AG04449 (cell line): Measurements from ENCODE around the gene MRE11.
A peak's percentile ranks its signal among the peaks of the same experiment; 100 is the strongest.

Experiments used
- CTCF ChIA-PET: fragments of 350-600 bp; formaldehyde crosslinking; extraction: SDS; loops from one replicate; lab custom pipeline; 2021; ENCODE audit warnings: antibody characterized with exemption; lab: Yijun Ruan, JAX
- POLR2A ChIA-PET: fragments of 400-600, 350-600 bp; formaldehyde crosslinking; extraction: SDS; loops from one replicate; lab custom pipeline; 2020; ENCODE audit warnings: antibody characterized with exemption, inconsistent platforms; lab: Yijun Ruan, JAX
- DNase-seq: peaks from one replicate; pipeline ENCODE4 v3.0.0-alpha.2; 2010; ENCODE audit warnings: low read depth, low spot score
- H3K4me3 ChIP-seq: 2 replicates; pipeline ENCODE4 v1.5.1; 2011; ENCODE audit warnings: low read depth, mild to moderate bottlenecking, control low read depth, low read length
- TF ChIP-seq, protein P1 (sequence below): IDR thresholded peaks from one replicate; pipeline ENCODE4 v1.5.1; 2011; ENCODE audit warnings: mild to moderate bottlenecking, moderate library complexity, low read length, control low read depth, inconsistent platforms; ENCODE audit not compliant: insufficient read depth; ENCODE audit errors: missing control alignments

Gene MRE11

DNA sequence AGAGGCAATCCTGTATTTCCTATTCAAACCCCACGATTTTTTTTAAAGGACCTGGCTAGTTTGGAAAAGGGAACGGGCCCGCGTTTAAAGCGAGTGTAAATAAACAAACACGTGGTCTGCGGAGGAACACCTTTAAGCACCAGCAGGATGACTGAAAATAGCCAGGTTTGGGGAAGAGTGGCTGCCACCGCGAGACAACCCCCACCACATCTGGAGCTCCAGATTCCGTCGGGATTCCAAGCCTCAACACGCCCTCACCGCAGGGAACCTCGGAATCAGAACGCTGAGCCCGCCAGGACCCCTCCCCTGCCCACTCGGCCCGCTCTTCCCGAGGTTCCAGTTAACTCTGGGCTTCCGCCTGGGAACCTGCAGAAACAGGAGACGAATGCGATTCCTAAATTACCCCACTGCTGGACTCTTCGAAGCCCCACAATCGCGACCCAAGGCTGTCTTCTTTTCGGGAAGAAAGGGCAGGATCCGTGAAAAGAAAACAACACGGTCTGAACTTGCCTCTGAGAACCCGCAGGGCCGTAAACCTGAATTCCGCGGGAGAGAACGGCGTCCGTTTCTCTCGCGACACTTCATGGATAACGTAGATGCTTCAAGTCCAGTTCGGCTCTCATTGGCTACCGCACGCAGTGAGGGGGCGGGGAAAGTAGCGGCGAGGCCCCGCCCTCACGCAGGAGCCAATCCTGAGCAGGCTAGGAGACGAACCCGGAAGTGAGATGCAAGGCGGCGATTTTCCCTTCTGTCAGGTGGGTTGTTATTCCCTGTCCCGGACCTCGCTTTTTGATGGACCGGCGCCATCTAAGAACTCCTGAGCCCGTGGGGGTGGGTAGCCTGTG, at the start of gene MRE11, which contains the start of gene ANKRD49:
MRE11 (minus strand) TSS at position 564 of the 845 bp plus-strand sequence. CDS start 1,043 bp downstream, outside the sequence.
ANKRD49 (plus strand) TSS at position 704 of the 845 bp plus-strand sequence. CDS start 2,710 bp downstream, outside the sequence.
- TF ChIP-seq, protein P1, sequence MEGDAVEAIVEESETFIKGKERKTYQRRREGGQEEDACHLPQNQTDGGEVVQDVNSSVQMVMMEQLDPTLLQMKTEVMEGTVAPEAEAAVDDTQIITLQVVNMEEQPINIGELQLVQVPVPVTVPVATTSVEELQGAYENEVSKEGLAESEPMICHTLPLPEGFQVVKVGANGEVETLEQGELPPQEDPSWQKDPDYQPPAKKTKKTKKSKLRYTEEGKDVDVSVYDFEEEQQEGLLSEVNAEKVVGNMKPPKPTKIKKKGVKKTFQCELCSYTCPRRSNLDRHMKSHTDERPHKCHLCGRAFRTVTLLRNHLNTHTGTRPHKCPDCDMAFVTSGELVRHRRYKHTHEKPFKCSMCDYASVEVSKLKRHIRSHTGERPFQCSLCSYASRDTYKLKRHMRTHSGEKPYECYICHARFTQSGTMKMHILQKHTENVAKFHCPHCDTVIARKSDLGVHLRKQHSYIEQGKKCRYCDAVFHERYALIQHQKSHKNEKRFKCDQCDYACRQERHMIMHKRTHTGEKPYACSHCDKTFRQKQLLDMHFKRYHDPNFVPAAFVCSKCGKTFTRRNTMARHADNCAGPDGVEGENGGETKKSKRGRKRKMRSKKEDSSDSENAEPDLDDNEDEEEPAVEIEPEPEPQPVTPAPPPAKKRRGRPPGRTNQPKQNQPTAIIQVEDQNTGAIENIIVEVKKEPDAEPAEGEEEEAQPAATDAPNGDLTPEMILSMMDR = no peak
- ChIA-PET CTCF (interaction anchor here (1.0 to 2.4 kb wide), 5 partner anchors 10 to 598 kb away, joined by 3 to 12 read pairs (median 4); no protein-coding TSS in a partner anchor), POLR2A (no interaction called here)
- peak within 1 kb of the TSS; percentile 88 for H3K4me3 ChIP-seq
- DNase-seq = peak; percentile 81

DNA sequence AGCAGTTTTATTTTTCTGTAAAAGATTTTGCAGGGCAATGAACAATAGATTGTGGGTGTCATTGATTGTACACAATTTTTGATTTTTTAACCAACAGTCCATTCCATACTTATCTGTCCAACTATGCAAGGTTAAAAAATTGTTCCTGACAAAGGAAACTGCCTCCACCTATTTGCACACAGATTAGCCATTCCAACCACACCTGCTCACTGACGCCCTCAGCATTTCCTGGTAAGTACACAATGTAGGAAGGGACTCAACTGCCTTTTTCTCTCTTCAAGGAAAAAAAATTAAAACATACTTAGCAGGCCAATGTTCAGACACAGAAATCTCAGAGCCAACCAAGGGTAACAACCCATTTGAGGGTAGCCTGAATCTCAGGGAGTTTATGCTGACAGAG, 45.8 kb upstream of the MRE11 start:
- no peak overlapping the region for H3K4me3 ChIP-seq
- CTCF ChIA-PET = interaction anchor here (1.0 to 1.3 kb wide), 2 partner anchors 14 to 64 kb away, joined by 3 to 4 read pairs; no protein-coding TSS in a partner anchor
- POLR2A ChIA-PET = no interaction called here
- DNase-seq = no peak
- TF ChIP-seq, protein P1 = no peak

DNA sequence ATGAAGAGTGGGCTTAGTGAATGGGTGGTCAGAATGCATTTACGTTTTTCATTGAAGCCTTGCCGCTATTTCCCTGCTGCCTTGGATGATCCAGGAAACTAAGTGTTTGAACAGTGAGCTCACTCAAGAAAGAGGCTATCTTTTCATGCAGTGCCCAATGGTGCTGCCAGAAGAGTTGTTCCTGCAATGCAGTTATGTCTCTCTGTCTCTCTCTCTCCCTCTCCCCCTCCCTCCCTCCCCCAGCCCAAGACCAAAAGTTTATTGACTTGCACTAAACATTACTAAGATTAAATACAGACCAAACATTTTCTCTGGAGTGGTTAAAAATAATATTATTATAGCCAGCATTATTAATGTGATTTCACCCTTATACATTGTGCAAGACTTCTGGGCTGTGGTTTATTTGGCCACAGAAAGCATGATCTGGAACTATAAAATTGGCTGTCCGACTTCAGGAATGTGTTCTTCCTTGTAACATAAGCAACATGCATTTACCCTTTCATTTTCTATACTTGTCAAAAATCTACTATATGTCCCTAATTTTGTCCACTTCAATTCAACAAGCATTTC, 43.5 kb upstream of the MRE11 start:
- POLR2A ChIA-PET = no interaction called here
- no peak overlapping the region for H3K4me3 ChIP-seq
- TF ChIP-seq, protein P1 = no peak
- DNase-seq = peak; percentile 70
- CTCF ChIA-PET = interaction anchor here (0.8 to 3.1 kb wide), 5 partner anchors 11 to 32 kb away, joined by 3 to 23 read pairs (median 3); no protein-coding TSS in a partner anchor

DNA sequence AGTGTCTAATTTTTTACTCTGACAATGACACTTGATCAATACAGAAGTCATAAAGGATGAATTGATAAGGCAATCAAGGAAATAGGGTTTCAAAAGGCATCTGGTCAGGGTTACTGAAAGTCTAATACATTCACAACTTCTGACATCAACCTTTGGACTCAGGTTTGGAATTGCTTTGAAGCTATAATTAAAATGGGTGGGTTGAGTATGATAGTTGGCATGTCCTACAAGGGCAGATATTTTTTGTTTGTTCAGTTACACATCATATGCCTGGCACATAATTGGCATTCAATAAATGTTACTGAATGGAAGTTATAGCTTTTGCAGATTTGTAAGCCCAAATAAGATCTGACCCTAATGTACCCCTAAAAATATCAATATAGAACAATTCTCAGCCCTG, 42.7 kb upstream of the MRE11 start:
- POLR2A ChIA-PET = no interaction called here
- no peak overlapping the region for H3K4me3 ChIP-seq
- DNase-seq = no peak
- CTCF ChIA-PET = interaction anchor here (0.8 to 3.1 kb wide), 7 partner anchors 10 to 32 kb away, joined by 3 to 23 read pairs (median 3); no protein-coding TSS in a partner anchor
- TF ChIP-seq, protein P1 = no peak

DNA sequence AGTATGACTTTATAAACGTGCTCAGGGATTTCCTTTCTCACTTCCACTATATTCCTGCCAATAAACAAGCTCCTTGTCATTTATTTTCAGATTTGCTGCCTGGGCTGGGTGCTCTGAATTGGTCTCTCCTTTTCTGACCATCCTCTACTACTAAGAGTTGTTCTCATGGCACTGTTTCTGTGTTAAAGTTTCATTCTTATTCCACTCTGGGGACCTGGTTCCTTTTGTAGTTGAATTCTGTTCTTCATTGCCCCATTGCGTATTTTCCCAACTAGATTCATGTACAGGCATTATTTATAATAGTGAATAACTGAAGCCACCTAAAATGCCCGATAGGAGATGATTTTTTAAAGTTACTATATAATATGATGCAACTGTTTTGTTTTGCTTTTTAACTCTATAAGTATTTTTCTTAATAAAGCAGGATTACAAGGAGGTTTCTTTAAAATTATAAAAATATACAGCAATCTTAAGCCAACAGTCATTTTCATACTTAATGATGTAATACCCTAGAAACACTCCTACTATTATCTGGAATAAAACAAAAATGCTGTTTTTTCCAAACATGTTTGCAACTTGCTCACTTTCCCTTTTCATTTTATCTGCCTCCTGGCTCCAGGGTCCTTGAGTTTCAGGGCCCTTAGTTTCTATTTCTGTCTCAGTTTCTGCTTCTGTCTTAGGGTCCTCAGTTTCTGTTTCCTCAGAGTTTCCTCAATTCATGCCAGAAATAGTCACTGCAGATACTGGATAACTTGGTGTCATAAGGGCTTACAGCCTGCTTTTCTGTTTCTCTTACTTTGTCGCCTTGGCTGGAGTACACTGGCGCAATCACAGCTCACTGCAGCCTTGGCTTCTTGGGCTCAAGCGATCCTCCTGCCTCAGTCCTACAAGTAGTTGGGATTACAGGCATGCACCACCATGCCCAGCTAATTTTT, 40.3 kb upstream of the MRE11 start:
- ChIA-PET CTCF (interaction anchor here (1.0 to 4.7 kb wide), 6 partner anchors 11 to 70 kb away, joined by 3 to 39 read pairs (median 14); no protein-coding TSS in a partner anchor), POLR2A (no interaction called here)
- no peak for DNase-seq
- H3K4me3 ChIP-seq = no peak overlapping the region
- TF ChIP-seq, protein P1 = no peak
